GM21515 (cell line): ENCODE results near the gene NUDC.

Source experiments
- ATAC-seq: cut with Tn5 transposase; IDR thresholded peaks from one replicate; pipeline ENCODE4 v1.9.1; 2021; ENCODE audit not compliant: unreplicated experiment

The NUDC gene

DNA sequence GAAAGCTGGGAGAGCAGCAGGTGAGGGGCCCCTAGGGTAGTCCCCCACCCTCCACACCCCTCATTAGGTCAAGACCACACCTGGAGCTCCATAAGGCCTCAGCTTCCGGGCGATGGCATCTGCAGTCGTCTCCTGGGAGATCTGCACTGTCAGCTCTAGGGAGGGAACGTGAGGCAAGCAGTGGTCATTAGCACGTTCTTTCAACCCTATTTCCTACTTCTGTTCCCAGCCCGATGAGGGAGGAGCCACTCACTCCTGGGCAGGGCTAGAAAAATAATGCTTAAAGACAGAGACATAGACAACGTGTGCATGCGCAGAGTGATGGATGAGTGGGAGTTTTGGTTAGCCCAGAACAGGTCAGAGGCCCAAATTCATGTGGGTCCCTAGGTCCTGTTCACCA, 29.1 kb downstream of the NUDC start:
- no peak for ATAC-seq

DNA sequence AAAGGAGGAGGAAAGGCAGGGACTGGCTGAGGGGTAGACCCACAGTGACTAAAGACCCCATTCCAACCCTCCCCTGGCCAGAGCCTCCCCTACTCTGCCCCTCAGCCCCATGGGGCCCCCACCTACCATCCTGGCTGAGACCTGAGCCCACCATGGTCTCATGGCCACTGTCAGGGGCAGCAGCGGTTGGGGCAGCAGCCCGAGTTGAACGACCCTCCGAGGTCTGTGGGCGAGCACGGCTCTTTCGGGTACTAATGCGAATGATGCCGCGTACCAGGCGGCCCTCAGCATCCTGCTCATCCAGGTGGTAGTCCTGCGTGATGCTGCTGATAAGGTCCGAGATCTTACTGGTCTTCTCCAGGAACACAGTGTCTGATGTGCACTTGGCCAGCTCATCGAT, 29.7 kb downstream of the NUDC start:
- no peak for ATAC-seq

DNA sequence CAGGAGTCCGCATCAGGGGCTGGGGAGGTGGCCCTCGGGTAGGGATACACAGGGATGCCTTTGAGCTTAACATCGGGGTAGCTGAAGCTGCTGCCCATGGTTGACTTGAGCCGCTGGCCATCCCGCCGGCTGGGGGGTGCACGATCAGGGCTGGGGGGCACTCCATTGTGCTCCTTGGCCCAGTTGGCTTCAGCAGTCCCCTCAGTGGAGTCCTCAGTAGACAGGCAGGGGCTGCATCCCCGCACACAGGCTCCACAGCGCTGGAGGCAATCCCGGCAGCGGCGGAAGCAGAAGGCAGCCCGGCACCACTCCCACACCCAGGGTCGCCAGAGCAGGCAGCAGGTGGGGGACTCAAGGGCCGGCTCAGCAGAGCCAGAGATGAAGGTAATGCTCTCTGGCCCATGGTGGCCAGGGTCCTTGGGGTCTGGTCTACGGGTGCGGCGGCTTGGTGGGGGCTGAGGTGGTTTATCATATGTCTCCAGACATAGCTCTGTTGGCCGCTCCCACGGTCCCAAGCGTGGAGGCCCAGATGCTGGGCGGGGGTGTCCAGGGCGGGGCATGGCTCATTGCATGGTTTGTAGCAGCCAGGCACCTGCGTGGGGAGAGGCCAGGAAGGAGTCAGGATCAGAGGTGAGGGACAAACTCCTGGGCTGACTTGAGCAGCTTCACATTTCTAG, 30.4 kb downstream of the NUDC start:
- ATAC-seq = no peak

DNA sequence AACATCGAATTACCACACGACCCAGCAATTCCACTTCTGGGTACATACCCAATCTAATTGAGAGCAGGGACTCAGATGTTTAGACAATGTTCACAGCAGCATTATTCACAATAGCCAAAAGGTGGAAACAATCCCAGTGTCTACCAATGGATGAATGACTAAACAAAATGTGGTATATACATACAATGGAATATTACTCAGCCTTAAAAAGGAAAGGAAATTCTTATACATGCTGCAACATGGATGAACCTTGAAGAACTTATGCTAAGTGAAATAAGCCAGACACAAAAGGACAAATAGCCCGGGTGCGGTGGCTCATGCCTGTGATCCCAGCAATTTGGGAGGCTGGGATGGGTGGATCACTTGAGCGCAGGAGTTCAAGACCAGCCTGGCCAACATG, 31.8 kb downstream of the NUDC start:
- no peak for ATAC-seq

DNA sequence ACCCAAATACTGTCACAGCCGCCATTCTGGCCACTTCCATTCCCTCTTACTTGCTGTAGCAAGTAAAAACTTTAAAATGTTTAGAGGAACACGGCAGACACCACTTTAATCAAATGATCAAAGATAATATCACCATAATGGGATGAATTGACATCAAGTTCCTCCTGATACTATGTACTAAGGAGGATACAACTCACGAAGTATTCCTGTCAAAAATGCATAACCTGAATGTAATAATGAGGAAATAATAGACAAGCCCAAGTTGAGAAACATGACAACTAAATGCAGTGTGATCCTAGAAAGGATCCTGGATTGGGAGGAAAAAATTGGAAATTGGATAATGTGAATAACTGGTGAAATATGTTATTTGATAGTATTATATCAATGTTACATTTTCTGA, 34.8 kb downstream of the NUDC start:
- no peak for ATAC-seq

DNA sequence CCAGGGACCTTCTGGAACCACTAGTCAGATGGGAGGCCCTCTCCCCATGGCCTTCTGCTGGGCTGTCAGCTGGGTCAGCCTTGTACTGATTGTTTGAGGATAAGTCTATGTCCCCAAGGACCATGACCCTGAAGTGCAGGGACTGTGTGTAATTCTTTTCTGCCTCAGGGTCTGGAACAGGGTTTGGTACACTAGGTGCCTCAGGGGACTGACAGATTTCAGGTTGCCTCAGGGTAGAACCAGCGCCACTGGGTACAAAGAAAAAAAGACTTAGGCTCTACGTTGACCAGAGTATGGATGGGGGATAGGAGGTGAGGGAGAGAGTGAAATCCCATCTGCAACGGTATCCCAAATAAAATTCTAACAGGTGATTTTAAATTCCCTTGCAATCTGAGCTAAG, 35.8 kb downstream of the NUDC start:
- no peak for ATAC-seq

DNA sequence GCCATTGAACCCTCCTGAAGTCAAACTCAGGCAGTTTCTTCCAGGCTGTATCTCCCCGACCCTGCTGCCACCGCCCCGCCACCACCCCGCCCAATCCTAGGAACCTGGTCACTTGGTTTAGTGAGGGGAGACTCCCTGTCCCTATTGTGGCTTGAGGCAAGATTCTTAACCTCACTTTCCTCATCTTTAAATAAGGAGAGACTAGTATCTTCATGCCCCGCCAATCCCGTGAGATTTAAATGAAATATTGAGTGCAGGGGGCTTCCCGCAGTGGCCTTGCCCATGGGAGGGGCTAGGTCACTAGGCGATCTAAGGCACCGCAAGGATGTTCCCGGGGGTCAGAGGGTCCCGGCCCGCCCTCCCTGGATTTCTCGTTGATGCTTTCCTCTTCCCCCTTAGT, 37.7 kb downstream of the NUDC start:
- no peak for ATAC-seq

DNA sequence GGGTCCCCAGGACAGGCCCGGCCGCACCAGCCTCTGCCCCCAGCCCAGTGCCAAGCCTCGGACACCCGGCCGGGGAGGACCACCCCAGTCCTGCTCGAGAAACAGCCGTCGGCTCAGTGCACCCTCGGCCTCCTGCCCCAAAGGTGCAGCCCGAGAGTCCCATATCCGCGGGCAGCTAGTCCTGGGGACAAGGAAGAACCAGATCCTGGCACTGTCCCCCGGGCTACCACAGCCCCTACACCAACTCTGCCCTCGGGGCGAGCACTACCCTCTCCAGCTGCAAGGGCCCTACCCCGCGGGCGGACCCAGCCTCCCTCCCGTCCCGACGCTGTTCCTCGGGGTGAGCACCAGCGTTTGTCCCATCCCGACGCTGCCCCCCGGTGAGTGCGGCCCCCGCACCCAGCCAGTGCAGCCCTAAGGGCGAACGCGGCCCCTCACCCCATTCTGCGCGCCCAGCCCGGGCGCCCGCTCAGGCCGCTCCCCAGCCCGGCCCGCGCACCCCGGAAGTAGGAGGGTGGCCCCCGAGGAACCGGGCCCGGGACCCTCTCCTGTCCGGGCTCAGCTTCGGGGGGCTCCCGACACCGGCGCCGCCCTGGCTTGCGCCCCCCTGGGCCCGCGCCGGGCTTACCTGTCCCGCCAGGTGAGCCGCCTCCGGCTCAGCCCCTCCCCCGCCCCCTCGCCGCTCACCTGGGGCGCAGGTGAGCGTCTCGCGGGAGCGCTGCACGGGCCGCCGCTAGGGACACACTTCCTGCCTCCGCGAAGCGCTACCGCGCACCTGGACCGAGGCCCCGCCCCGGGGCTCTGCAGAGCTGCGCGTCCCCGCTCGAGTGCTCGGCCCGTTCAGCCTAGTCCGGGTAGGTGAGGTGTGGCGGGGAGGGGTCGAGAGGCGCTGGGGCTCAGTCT, 38.4 kb downstream of the NUDC start, which contains the start of gene KDF1:
Gene KDF1 (minus strand): TSS at position 747 of the 903 bp plus-strand sequence. CDS start 8,088 bp downstream, outside the sequence.
- no peak for ATAC-seq

DNA sequence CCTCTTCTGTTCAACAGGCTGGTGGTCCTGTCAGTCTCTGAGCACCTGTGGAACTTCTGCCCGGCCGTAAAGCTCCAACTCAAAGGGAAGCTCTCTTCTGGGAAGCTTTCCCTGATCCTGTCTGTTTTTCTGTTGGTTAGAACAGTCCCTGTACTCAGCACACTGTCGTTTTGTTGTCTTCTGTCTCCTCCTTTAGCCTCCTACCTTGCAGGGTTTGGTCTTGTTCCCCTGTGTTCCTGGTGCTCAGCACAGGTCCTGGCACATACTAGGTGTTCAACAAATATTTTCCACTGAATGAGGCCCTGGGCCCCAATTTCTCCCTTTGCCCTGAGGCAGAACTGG, 39.1 kb downstream of the NUDC start:
- ATAC-seq = no peak

DNA sequence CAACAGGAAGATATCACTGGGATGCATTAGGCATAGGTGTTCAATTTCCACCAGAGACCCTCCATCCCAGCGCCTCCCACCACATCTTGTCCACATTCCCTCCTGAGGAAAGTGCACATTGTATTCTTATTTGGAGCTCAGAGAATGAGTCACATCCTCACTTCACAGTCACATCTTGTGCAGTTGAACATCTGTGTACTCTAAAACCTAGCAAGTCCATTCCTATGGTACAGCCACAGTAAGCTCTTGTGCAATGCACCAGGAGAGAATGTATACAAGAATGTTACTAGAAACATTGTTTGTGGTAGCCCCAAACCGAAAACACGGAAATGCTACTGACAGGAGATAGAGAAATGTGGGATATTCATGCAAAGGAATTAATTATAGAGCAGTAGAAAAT, 40.3 kb downstream of the NUDC start:
- ATAC-seq = no peak

DNA sequence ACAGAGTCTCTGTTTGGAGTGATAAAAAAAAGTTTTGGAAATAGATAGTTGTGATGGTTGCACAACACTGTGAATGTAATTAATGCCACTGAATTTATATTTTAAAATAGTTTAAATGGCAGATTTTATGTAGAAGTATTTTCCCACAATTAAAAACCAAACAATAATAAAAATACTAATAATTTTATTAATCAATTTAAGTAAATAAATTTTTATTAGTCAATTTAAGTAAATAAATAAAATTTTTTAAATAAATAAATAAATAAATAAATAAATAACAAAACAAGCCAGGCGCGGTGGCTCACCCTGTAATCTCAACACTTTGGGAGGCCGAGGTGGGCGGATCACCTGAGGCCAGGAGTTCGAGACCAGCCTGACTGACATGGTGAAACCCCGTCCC, 43.7 kb downstream of the NUDC start:
- no peak for ATAC-seq

DNA sequence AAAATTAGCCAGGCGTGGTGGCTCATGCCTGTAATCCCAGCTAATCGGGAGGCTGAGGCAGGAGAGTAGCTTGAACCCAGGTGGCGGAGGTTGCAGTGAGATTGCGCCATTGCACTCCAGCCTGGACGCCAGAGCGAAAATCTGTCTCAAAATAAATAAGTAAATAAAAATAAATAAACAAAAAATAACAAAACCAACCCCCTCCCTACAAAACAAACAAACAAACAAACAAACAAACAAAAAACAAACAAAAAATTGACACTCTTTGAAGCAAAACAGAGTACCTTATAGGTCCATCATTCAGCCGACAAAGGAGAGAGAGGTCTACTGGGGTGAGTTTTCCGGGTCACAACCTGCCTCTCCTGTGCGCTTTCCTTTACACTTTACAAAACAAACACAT, 44.1 kb downstream of the NUDC start:
- no peak for ATAC-seq

DNA sequence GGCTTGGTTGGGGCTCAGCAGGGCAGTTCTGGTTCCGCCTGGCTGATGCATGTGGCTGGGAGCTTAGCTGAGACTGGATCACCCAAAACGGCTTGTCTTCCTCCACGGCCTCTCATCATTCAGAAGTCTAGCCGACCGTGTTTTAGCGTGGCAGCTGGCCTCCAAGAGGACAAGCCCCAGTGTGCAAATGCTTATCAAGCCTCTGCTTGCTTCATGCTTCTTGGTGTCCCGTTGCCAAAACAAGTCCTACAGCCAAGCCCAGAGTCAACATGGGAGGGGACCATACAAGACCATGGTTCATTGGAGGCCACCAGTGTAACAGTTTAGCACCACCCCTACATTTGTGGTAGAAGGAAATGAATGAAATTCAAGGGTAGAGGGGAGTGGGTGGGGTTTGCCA, 49.3 kb downstream of the NUDC start:
- no peak for ATAC-seq

DNA sequence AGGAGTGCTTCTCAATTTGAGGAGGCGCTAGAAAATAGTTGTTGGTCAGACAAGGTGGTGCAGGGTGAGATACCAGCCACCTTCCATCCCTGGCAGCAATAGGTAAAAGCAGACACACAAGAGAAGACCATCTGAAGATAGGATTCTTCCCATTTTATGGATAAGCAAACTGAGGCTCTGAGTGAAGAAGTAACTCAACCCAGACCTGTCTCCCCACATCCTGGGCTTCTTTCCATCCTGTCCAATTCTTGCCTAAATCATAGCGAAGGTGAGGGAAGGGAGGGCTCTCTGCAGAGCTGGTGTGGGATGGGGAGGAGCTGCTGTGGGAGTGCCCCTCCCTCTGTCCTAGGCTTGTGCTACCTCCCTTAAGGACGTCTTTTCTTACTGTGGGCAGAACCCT, 50.0 kb downstream of the NUDC start:
- no peak for ATAC-seq

DNA sequence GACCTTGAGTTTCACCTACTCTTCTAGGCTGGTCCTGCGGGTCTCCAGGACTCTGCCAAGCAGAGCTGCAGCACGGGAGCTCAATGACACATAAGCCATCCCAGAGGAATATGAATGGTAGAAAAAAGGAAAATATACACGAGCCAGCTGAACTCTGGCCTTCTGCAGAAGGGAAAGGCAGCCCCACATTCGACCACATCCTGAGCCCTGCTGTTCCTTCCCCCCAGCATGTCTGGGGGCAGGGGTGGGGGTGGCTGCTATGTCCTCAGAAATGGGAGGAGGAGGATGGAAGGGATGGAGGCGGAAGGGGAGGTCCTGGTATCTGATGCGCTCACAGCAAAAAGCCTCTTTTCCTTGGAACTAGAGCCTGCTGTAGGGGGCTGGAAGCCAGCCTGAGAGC, 50.8 kb downstream of the NUDC start:
- ATAC-seq = no peak

DNA sequence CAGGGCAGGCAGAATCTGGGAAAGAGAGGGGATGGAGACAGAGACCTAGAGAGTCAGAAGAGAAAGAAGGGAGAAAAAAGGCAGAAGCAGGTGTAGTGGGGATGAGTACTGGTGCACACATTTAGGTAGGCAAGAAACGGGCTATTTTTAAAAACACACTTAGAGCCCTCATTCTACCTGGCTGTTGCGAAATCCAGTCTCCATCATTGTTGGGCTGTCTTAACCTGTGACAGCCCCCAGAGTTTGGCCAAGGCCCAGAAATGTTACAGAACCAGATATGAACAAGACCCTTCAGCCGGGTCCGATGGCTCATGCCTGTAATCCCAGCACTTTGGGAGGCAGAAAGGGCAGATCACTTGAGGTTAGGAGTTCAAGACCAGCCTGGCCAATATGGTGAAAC, 51.3 kb downstream of the NUDC start:
- no peak for ATAC-seq

DNA sequence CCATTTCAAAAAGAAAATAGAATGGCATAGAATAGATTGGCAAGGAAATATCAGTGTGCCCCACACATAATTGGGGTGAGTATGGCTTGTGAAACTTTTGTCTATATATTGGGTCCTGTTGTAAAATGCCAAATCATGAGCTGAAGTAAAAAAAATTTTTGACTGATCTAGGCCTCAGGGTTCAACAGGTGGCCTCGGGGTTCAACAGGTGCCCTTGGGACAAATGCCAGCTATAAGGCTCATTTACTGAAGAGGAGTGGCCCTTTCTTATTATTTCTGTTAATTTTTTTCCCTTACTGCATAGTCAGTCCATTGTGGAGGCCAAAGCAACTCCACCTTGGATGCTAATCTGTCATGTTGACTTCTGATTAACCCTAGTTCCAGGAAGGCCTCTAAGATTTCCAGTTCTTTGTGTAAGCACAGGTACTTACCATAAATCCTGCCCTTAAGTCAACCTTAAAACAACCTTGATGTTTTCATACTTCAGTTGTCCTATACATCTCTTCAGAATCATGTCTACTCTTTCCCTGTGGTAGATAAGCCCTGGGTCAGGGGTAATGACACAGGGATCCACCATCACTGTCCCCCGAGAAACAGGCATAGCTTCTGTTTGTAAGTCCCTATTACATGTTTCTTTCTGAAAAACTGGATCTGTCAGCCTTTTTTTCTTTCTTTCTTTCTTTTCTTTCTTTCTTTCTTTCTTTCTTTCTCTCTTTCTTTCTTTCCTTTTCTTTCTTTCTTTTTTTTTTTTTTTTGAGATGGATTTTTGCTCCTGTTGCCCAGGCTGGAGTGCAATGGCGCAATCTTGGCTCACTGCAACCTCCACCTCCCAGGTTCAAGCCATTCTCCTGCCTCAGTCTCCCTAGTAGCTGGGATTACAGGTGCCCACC, 55.3 kb downstream of the NUDC start:
- ATAC-seq = no peak

DNA sequence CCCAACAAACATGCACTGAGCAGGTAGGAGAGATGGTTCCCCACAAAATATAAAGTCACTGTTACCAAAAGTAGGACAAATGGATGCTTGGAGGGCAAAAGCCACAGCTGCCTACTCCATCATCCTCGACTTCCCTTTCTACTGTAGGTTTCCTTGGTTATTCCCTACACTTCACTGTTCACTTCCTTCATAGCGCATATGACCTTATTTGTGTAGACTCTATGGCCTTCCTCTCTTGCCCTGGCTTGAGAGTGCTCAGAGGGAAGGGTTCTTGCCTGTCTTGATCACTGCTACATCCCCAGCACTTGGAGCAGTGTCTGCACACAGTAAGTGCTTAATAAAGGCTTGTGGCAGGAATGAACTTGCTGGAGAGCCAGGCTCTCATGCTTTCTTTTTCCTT, 57.4 kb downstream of the NUDC start:
- ATAC-seq = no peak

DNA sequence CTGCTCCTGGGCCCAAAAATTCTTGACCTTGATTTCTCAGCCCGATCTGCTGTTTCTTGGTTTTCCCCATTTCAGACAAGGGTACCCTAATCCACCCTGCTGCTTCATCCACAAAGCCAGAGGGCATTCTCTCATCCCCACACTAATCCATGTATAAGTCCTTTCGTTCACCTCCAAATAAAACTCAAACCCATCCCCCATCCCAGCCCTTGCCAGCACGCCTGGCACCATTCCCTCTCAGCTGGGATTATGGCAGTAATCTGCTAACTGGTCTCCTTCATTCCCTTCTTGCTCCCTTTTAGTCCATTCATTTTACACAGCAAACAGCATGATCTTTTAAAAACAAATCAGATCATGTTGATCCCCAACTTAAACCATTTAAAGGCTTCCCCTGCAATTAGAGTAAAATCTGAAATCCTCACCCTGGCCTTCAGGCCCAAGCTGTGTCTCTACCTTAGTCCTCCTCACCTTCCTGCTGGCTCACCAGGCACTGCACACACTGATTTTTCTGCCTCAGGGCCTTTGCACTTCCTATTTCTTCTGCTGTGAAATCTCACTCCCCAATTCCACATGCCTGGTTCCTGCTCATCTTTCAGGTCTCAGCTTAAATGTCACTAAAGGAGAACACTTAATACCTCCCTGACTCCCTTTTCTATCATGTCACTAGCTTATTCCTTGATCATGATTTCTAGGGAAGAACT, 59.8 kb downstream of the NUDC start:
- no peak for ATAC-seq

DNA sequence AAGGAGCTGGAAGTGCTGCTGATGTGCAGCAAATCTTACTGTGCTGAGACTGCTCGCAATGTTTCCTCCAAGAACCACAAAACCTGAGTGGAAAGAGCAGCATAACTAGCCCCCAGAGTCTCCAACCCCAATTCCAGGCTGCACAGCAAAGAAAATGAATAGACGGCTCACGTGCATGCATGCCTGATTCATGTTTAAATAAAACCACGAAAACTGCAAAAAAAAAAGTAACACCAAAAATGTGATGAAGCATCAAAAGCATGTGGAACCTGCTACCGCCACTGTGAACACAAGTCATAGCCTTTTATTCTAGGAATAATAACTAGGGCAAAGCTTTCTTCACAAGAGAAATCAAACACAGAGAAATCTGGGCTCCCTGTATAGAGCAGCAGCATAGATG, 62.3 kb downstream of the NUDC start:
- ATAC-seq = no peak

DNA sequence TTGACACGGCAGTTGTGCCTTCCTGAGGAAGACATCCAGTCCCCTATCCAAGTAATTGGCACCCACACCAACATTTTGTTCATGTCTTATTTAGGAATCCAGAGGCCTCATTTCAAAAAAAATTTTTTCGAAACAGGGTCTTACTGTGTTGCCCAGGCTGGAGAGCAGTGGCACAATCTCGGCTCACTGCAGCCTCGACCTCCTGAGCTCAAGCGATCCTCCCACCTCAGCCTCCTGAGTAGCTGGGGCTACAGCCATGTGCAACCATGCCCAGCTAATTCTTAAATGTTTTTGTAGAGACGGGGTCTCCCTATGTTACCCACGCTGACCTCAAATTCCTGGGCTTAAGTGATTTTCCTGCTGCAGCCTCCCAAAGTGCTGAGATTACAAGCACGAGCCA, 62.7 kb downstream of the NUDC start:
- ATAC-seq = no peak
